ENCODE results near the gene MISFA.

- TF ChIP-seq, protein P1, sequence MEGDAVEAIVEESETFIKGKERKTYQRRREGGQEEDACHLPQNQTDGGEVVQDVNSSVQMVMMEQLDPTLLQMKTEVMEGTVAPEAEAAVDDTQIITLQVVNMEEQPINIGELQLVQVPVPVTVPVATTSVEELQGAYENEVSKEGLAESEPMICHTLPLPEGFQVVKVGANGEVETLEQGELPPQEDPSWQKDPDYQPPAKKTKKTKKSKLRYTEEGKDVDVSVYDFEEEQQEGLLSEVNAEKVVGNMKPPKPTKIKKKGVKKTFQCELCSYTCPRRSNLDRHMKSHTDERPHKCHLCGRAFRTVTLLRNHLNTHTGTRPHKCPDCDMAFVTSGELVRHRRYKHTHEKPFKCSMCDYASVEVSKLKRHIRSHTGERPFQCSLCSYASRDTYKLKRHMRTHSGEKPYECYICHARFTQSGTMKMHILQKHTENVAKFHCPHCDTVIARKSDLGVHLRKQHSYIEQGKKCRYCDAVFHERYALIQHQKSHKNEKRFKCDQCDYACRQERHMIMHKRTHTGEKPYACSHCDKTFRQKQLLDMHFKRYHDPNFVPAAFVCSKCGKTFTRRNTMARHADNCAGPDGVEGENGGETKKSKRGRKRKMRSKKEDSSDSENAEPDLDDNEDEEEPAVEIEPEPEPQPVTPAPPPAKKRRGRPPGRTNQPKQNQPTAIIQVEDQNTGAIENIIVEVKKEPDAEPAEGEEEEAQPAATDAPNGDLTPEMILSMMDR (conservative IDR thresholded peaks at IDR 0.05; ENCODE audit: low read depth, low read length), result no peak
- TF ChIP-seq EZH2 (IDR thresholded peaks at IDR 0.05; ENCODE audit: borderline replicate concordance, low read depth, low read length, poor library complexity, severe bottlenecking), result no peak
Measured at GRCh38 chr11:18633256-18634139, 33.9 kb downstream of the MISFA start.

Data from A673 (cell line).